ENCODE results near the gene DNAH3.
"Not testable (repeated sequence)": the region's sequence is repeated elsewhere in the genome, so short reads cannot be mapped to it uniquely, and the experiment has no call there.

Gene DNAH3

DNA sequence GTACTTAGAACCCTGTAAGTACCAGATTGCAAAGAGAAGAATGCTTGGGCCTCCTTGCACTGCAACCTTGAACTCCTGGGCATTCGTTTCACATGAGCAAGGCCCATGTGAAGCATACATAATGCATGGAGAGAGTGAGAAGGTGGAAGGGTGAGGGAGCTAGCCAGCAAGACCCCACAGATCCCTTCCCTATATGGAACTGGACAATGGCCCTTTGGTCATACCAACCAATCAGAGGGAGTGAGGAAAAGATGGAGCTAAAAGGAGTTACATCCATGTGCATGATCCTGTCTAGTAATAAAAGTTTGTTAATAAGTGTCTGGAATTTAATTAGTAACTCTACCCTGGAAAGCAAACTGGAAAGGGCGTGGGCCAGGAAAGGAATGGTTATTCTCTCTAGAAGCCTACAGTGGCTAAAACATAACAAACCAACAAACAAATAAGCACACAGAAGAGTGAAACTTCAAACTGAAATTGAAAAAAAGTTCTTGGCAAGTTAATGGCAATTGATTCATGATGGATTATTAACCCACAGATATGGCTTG, 29.6 kb downstream of the DNAH3 start:
- no peak for DNase-seq

DNA sequence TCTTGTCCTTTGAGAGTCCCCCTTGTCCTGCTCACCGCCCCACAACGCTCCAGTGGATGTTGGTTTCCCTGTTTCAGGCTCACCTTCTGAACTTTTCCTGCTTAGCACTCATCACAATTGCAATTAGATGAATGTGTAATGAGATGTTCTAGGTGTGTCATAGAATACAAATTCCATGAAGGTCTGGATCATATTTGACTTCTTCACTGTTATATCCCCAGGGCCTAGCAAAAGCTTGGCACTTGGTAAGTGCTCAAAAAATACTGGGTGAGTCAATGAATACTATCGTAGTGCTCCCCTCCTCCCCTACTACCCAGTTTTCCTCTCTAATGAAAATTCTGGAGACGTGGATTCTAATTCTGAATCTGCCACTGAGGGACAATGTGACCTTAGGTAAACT, 33.1 kb downstream of the DNAH3 start:
- no peak for DNase-seq

GRCh38 chr16:21116148-21116693, 34.4 kb downstream of the DNAH3 start:
- DNase-seq, result peak in 1 of 2 donors; percentile 44

- not testable (repeated sequence) for DNase-seq
Measured at GRCh38 chr16:21115551-21115950, 35.1 kb downstream of the DNAH3 start.

DNA sequence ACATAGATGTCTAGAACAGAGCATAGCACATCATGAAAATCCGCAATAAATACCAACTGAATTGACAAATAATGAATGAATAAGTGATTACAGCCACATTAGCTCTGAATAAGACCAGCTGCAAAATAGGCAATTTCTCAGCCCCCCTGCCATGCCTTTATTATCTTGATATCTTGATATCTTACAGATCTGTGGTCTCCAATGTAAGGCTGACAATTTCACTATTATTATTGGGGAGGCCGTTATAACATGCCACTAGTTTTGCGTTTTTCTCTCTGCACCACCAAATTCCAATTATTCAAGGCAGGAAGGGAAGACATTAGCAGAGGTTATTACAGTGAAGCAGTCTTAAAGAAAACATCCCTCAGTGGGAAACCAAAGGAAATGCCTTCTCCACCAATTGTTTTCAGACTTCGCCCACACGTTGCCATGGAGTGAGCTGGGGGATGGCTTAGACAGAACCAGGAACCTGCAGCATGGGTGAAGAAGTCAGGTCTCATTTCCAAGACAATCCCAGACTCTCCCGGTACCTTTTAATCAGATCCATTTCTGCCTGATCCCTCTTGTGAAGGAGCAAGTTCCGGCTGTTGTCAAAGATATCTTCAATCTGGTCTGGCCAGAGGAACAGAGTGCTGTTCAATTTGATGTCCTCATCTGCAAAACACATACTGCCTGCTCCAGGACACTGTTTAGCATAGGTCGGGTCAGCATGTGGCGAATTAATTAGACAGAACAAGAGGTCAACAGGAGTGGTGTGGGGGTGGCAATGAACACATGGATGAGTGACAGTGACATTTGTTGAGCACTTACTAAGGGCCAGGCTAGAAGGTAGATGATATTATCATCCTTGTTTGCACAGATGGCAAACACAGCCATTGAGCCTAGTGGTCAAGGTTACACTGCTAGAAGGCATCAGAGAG, 46.4 kb downstream of the DNAH3 start:
- DNase-seq, result no peak

GRCh38 chr16:21101631-21102420, 48.8 kb downstream of the DNAH3 start:
- DNase-seq, result no peak

DNA sequence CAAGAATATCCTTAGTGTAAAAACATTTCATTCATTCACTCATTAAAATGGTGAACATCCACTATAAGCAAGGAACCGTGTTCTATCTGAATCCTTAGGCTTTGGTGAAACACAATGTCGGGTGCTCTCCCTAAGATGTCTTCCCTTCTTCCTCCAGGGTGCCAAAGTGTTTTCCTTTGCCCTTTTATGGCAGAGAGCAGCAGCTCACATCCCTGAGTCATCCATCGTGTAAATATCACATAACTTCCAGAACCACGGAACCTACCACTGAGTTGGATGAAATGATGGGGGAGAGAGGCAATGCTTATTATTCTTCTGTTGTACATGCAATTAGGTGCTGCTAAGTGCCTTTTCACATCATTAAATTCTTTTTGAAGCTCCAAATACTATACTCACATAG, 50.2 kb downstream of the DNAH3 start:
- no peak for DNase-seq

GRCh38 chr16:21097151-21097550, 53.5 kb downstream of the DNAH3 start:
- no peak for DNase-seq

DNA sequence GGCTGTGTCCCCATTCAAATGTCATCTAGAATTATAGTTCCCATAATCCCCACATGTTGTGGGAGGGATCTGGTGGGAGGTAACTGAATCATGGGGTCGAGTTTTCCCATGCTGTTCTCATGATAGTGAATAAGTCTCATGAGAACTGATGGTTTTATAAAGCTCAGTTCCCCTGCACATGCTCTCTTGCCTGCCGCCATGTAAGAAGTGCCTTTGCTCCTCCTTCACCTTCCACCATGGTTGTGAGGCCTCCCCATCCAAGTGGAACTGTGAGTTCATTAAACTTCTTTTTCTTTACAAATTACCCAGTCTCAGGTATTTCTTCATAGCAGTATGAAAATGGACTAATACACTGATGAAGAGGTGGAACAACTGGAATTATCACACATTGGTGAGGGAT, 55.9 kb downstream of the DNAH3 start:
- not testable (repeated sequence) for DNase-seq

- DNase-seq, result no peak
Measured at GRCh38 chr16:21092951-21093350, 57.7 kb downstream of the DNAH3 start.

DNA sequence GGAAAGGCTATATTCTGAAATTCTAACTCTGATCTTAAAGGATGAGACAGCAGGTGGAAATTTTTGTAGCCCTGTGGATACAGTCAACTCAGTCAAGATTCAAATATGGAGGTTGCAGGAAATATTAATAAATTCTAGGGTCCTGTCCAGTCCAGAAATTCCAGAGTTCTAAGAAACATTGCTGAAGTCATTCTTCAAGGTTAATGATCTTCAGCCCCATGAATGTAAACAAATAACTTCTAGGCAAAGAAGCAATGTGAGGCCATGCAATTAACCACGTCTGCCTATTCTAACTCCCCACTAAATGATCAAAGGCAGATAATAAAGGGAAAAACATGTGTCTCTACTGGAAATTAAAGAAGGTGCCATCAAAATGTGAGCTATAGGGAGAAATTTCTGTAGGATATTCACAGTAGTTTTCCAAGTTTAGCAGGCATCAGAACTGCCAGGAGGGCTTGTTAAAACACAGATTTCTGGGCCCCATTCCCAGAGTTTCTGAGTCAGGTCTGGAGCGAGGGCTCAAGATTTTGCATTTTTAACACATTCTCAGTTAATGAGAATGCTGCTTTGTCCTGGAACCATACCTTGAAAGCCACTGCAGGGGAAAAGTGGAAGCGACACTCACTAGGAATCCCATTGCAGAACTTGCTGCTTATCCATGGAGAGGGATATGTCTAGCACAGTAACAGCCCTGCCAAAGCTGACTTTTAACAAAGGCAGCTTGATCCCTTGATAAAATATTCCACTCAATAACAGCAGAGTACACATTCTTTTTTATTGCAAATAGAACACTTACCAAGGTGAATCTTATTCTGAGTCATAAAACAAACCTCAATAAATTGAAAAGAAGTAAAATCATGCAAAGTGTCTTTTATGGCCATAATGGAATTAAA, 61.8 kb downstream of the DNAH3 start:
- no peak for DNase-seq

DNA sequence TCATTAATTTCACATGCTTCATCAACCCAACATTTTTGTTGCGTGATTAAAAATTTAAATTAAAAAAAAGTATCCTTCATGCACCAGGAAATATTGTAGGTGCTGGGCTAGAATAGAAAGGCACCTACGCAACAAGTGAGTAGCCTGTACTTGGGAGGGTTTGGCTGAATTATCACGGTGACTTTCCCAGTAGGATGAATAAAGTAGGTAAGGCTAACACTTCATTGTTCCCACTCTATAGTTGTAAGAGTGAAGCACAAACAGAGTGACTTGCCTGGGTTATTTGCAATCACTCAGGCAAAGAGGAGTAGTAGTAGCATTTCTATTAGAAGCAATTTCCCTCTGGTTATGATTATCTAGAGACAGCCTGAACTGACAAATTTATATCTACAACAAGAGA, 62.5 kb downstream of the DNAH3 start:
- no peak for DNase-seq

- DNase-seq, result no peak
Measured at GRCh38 chr16:21084631-21085225, 65.9 kb downstream of the DNAH3 start.

- peak; percentile 39 for DNase-seq
Measured at GRCh38 chr16:21083729-21084268, 66.8 kb downstream of the DNAH3 start.

GRCh38 chr16:21081329-21081728, 69.3 kb downstream of the DNAH3 start:
- DNase-seq, result no peak

- DNase-seq, result no peak
Measured at GRCh38 chr16:21078563-21078962, 72.1 kb downstream of the DNAH3 start.

DNA sequence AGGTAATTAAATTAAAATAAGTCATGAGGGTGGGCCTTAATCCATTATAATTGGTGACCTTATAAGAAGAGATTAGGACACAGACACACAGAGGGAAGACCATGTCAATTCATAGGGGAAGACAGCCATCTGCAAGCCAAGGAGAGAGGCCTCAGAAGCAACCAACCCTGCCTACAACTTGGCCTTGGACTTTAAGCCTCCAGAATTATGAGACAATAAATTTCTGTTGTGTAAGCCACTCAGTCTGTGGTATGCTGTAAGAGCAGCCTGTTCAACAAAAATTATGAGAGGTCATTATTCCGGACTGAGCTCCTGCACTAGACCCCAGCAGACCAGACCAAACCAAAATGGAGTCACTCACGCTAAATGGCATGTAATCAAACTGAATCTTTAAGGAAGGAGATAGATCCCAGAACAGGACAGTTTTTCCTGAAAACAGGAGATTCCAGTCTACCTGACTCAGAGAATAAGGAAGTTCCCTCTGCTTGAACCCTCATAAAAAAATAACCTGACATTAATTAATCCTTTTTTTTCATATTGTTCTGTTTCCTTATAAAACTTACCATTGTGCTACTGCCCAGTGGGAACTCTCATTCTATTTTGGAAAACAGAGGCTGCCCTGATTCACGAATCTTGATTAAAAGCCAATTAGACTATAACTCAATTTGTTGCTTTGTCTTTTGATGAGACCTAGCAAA, 74.3 kb downstream of the DNAH3 start:
- DNase-seq, result no peak

- no peak for DNase-seq
Measured at GRCh38 chr16:21075252-21075651, 75.4 kb downstream of the DNAH3 start.

DNA sequence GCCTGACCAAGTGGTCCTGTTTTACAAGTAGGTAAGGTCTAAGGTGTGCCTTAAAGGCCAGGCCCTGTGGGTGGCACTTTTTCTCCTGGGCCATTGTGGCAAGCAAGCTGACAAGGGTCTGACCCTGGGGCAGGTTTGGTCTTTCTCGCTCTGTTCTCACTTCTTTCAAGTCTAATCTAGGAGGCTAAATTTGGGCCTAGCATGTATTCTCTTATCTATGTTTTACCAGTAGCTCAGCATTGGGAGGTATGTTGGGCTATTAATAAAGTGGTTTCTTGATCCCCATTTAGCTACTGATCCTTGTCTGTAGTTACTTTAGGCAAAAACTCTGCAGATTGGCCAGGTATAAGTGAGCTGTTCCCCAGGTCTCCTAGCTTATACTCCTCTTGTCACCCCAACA, 77.7 kb downstream of the DNAH3 start:
- DNase-seq, result no peak

DNA sequence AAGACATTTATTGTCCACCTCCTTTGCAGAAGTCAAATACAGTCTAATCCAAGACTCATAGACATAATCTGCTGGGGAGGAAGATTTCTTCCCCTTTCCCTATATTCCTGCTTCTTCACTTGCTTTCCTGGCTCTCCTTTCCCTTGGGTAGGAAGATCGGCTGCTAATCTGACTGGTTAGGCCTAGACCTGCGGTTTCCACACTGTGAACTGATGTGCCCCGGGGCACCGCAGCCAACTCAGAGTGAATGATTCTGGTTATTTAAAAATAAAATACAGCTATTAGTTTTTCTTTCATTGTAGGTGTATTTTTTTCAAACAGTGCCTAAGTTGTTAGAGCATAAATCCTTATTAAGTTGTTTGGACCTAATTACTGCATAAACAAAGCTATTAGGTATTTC, 78.9 kb downstream of the DNAH3 start:
- DNase-seq, result no peak

- no peak for DNase-seq
Measured at GRCh38 chr16:21070564-21070963, 80.1 kb downstream of the DNAH3 start.

Data from CD4-positive, alpha-beta T cell treated with Interleukin-4 for 1 hour (primary cell).